ENCODE data around the gene BTNL9. TPM values are rescaled to one million over a fixed set of nuclear protein-coding genes. Genes with fewer than 3 reads are reported as not detected.

Gene BTNL9
- total RNA-seq, 4 donors from 2014 or later: 14.5 to 28.6 (median 20.1) TPM

DNA sequence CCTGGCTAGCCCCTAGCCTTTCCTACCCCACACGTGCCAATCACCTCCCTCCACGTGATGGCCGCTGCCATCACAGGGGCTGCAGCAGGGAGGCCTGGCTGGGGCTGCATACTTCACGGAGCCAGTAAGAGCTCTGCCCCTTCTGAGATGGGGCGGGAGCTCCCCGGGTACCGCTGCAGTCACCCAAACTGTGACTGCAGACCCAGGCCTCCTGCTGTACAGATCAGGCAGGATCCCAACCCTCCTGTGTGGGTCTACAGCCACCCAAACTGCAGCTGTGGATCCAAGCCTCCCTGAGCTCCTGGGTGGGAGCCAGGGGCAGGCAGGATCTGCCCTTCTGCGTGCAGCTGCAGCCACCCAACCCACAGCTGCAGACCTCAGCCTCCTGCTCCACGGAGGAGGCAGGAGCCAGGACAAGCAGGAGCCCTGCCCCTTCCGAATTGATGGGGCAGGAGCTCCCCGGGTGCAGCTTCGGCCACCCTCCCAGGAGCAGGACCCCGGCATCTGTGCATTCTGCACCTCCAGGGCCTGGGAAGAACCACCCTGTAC is 3.2 kb upstream of the BTNL9 start:
- DNase-seq: no peak
- no peaks in the 10 kb centered on the region for H3K9me3 ChIP-seq
- in situ Hi-C loops (cut with MboI; ENCODE audit: low sequenced_read_pairs in 4 of 4) (no loop called here), intact Hi-C loops (cut with DNase I; ENCODE audit: low total_unique reads) (no loop called here)
- no peak for TF ChIP-seq POLR2A (IDR thresholded peaks at IDR 0.05)
- TF ChIP-seq, protein P1, sequence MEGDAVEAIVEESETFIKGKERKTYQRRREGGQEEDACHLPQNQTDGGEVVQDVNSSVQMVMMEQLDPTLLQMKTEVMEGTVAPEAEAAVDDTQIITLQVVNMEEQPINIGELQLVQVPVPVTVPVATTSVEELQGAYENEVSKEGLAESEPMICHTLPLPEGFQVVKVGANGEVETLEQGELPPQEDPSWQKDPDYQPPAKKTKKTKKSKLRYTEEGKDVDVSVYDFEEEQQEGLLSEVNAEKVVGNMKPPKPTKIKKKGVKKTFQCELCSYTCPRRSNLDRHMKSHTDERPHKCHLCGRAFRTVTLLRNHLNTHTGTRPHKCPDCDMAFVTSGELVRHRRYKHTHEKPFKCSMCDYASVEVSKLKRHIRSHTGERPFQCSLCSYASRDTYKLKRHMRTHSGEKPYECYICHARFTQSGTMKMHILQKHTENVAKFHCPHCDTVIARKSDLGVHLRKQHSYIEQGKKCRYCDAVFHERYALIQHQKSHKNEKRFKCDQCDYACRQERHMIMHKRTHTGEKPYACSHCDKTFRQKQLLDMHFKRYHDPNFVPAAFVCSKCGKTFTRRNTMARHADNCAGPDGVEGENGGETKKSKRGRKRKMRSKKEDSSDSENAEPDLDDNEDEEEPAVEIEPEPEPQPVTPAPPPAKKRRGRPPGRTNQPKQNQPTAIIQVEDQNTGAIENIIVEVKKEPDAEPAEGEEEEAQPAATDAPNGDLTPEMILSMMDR (IDR thresholded peaks at IDR 0.05 in 4 of 5, conservative IDR thresholded peaks at IDR 0.05 in 1 of 5): no peak
- no peak overlapping the region for H3K27ac ChIP-seq
- H3K4me3 ChIP-seq: no peak overlapping the region
- H3K36me3 ChIP-seq: no peaks in the 10 kb centered on the region
- no peaks in the 10 kb centered on the region for H3K4me1 ChIP-seq
- no peaks in the 10 kb centered on the region for H3K27me3 ChIP-seq
- no peak for ATAC-seq

DNA sequence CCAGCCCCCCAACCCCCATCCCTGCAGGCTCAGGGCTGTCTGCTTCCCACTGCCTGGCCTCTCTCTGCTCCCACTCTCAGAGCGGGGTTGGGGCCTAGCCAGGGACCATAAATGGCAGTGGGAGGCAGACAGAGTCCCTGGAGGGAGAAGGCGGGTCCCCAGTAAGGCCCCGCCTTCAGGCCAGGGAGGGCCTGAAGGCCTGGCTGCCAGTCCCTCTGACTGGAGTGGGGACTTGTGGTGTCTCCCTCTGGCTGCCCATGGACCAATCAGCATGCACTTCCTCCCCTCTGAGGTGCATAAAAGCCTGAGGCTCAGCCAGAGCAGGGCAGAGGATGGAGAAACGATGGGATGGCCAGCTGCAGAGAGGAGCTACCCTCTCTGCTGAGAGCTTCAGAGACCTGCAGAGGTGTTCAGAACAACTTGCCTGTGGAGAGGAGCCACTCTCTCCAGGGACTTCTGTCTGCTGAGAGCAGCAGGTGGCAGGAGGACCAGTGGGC is 2.7 kb upstream of the BTNL9 start:
- peak overlapping the region in 2 of 4 donors; percentile 77 to 80 for H3K27ac ChIP-seq
- TF ChIP-seq POLR2A (IDR thresholded peaks at IDR 0.05): peak; percentile 51 to 81
- TF ChIP-seq, protein P1 (IDR thresholded peaks at IDR 0.05 in 4 of 5, conservative IDR thresholded peaks at IDR 0.05 in 1 of 5): no peak
- no peaks in the 10 kb centered on the region for H3K36me3 ChIP-seq
- DNase-seq: no peak
- H3K9me3 ChIP-seq: no peaks in the 10 kb centered on the region
- H3K27me3 ChIP-seq: no peaks in the 10 kb centered on the region
- H3K4me3 ChIP-seq: peak overlapping the region in 1 of 4 donors; percentile 13
- intact Hi-C loops (cut with DNase I; ENCODE audit: low total_unique reads) (no loop called here), in situ Hi-C loops (cut with MboI; ENCODE audit: low sequenced_read_pairs in 4 of 4) (no loop called here)
- peak; percentile 23 to 56 for ATAC-seq
- H3K4me1 ChIP-seq: no peaks in the 10 kb centered on the region

DNA sequence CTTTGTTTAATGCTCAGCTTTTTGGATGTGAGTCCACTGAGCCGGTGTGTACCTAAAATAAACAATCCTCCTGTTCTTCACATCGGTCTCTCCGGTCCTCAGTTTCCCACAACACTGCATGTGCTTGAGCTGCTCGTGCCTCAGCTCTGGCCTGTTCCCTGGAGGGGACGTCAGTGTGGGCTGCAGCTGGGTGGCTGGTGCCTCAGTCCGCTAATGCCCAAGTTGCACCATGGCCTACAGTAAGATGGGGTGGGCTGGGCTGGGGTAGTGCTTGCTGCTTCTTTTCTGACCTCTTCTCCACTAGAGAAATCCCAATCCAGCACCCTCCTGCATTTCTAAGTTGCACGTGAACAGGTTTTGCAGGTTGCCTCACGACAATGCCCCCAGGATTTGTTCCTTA is 595 bp upstream of the BTNL9 start:
- H3K4me1 ChIP-seq: no peaks in the 10 kb centered on the region
- no peaks in the 10 kb centered on the region for H3K36me3 ChIP-seq
- intact Hi-C loops (cut with DNase I; ENCODE audit: low total_unique reads): no loop called here
- no peaks in the 10 kb centered on the region for H3K27me3 ChIP-seq
- DNase-seq: no peak
- H3K9me3 ChIP-seq: no peaks in the 10 kb centered on the region
- in situ Hi-C loops (cut with MboI; ENCODE audit: low sequenced_read_pairs in 4 of 4): no loop called here
- peak overlapping the region in 3 of 4 donors; percentile 69 to 80 (median 77) for H3K27ac ChIP-seq
- ATAC-seq: no peak
- peak overlapping the region in 3 of 4 donors; percentile 42 to 55 (median 43) for H3K4me3 ChIP-seq
- TF ChIP-seq, protein P1 (IDR thresholded peaks at IDR 0.05 in 4 of 5, conservative IDR thresholded peaks at IDR 0.05 in 1 of 5): no peak
- TF ChIP-seq POLR2A (IDR thresholded peaks at IDR 0.05): no peak

DNA sequence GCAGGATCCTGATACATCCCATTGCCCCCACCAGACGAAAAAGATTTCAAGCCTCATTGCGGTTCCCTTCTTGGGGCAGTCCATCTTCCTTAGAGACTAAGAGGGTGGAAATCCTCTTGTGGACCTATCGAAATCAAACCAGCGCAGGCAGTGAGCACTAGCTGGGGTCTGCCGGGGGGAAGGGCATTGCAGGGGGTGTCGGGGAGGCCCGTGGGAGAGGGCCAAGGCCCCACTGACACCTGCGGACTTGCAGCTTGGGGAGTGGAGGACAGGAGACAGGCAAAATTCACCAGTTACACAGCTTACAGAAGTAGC is 522 bp downstream of the BTNL9 start:
- Histone ChIP-seq H3K9me3 (no peaks in the 10 kb centered on the region), H3K36me3 (no peaks in the 10 kb centered on the region), H3K27ac (peak overlapping the region; percentile 60 to 80 (median 73)), H3K27me3 (no peaks in the 10 kb centered on the region), H3K4me3 (peak overlapping the region; percentile 5 to 55 (median 42)), H3K4me1 (no peaks in the 10 kb centered on the region)
- DNase-seq (no peak), ATAC-seq (no peak)
- in situ Hi-C loops (cut with MboI; ENCODE audit: low sequenced_read_pairs in 4 of 4) (no loop called here), intact Hi-C loops (cut with DNase I; ENCODE audit: low total_unique reads) (loop anchor here (5.0 kb wide), 1 partner anchor 248 kb away; no protein-coding TSS in a partner anchor)
- TF ChIP-seq POLR2A (IDR thresholded peaks at IDR 0.05): no peak
- TF ChIP-seq, protein P1 (IDR thresholded peaks at IDR 0.05 in 4 of 5, conservative IDR thresholded peaks at IDR 0.05 in 1 of 5): no peak
